OCI-LY3 (cell line): ENCODE measurements around the gene SRR.

Source experiments
- H2AFZ ChIP-seq: fragments of 200-600, 300-600 bp; shearing (Covaris generic); 2 replicates; pipeline ENCODE4 v1.6.0; 2014; ENCODE audit warnings: antibody characterized with exemption, low read depth, low read length
- H3K27ac ChIP-seq: fragments of 200-600, 300-600 bp; sonication (generic); 2 replicates; pipeline ENCODE4 v1.5.1; 2014; ENCODE audit warnings: mild to moderate bottlenecking, low read length, moderate library complexity, mixed read lengths
- H3K27me3 ChIP-seq: fragments of 200-600, 300-600 bp; sonication (generic); 2 replicates; pipeline ENCODE4 v1.6.1; 2014; ENCODE audit warnings: low read depth, low read length, mixed read lengths
- H3K36me3 ChIP-seq: fragments of 200-600, 300-600 bp; sonication (generic); replicated peaks from 2 replicates; pipeline ENCODE3; 2014; ENCODE audit warnings: low read depth, low read length, mixed read lengths
- H3K4me1 ChIP-seq: fragments of 300-600, 200-600 bp; sonication (generic); 2 replicates; pipeline ENCODE4 v1.6.1; 2014; ENCODE audit warnings: low read length, mixed read lengths
- H3K4me2 ChIP-seq: fragments of 200-600, 300-600 bp; sonication (generic); 2 replicates; pipeline ENCODE4 v1.6.1; 2014; ENCODE audit warnings: low read length, mixed read lengths
- H3K4me3 ChIP-seq: fragments of 300-600, 200-600 bp; sonication (generic); 2 replicates; pipeline ENCODE4 v1.5.1; 2014; ENCODE audit warnings: antibody characterized with exemption, mild to moderate bottlenecking, low read length, moderate library complexity
- H3K79me2 ChIP-seq: fragments of 300-600, 200-600 bp; shearing (Covaris generic); 2 replicates; pipeline ENCODE4 v1.6.1; 2014; ENCODE audit warnings: mild to moderate bottlenecking, low read length, mixed read lengths
- H3K9ac ChIP-seq: fragments of 300-600, 200-600 bp; shearing (Covaris generic); 2 replicates; pipeline ENCODE4 v1.6.0; 2014; ENCODE audit warnings: mild to moderate bottlenecking, low read length, moderate library complexity
- H3K9me3 ChIP-seq: fragments of 200-600, 300-600 bp; shearing (Covaris generic); 2 replicates; pipeline ENCODE4 v1.6.1; 2014; ENCODE audit warnings: low read length, mixed read lengths; ENCODE audit not compliant: insufficient read depth
- H4K20me1 ChIP-seq: fragments of 200-600, 300-600 bp; sonication (generic); 2 replicates; pipeline ENCODE4 v1.6.1; 2016; ENCODE audit warnings: low read length, mixed read lengths; ENCODE audit not compliant: insufficient read depth
- EZH2phosphoT487 ChIP-seq: fragments of 200-600 bp; shearing (Covaris generic); IDR thresholded peaks from 2 replicates; pipeline ENCODE4 v1.6.1; 2018; ENCODE audit warnings: antibody characterized with exemption, mixed run types, low read depth
- TF ChIP-seq, protein P1 (sequence below): fragments of 200-600, 300-600 bp; sonication (generic); IDR thresholded peaks from 2 replicates; pipeline ENCODE4 v1.5.1; 2014; ENCODE audit warnings: antibody characterized with exemption, low read length, low read depth

SRR gene

DNA sequence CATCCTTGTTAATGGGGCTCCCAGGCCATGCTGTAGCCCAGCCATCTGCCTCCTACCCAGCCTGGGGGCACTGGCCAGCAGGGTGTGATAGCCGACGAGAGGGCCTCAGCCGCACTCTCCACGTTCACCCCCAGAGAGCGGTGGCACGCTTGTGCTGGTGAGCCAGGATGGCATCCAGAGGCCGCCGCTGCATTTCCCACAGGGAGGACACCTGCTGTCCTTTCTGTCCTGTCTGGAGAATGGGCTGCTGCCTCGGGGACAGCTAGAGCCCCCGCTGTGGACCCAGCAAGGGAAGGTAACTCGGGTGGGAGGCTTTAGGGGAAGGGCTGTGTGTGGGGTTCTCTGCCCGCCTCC, 61.0 kb downstream of the SRR start:
- H2AFZ ChIP-seq = no peak overlapping the region

DNA sequence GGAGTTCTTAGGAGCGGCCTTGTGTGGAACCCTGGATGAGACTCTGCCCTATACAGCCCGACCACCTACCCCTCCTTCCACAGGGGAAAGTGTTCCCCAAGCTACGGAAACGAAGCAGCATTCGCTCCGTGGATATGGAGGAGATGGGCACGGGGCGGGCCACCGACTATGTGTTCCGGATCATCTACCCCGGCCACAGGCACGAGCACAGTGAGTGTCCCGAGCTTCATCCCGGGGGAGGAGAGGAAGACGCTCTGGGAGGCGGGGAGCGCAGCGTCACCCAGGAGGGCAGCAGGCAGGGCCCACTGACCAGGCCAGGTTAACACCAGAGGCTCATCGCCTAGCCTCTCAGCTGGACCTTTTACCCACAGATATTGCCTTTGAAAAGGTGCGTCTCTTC, 61.4 kb downstream of the SRR start:
- H3K4me3 ChIP-seq = no peak overlapping the region
- no peaks in the 10 kb centered on the region for H3K4me1 ChIP-seq
- H3K27me3 ChIP-seq = no peaks in the 10 kb centered on the region
- no peaks in the 10 kb centered on the region for H3K79me2 ChIP-seq
- H3K4me2 ChIP-seq = no peak overlapping the region
- H2AFZ ChIP-seq = no peak overlapping the region
- H4K20me1 ChIP-seq = no peaks in the 10 kb centered on the region
- TF ChIP-seq, protein P1, sequence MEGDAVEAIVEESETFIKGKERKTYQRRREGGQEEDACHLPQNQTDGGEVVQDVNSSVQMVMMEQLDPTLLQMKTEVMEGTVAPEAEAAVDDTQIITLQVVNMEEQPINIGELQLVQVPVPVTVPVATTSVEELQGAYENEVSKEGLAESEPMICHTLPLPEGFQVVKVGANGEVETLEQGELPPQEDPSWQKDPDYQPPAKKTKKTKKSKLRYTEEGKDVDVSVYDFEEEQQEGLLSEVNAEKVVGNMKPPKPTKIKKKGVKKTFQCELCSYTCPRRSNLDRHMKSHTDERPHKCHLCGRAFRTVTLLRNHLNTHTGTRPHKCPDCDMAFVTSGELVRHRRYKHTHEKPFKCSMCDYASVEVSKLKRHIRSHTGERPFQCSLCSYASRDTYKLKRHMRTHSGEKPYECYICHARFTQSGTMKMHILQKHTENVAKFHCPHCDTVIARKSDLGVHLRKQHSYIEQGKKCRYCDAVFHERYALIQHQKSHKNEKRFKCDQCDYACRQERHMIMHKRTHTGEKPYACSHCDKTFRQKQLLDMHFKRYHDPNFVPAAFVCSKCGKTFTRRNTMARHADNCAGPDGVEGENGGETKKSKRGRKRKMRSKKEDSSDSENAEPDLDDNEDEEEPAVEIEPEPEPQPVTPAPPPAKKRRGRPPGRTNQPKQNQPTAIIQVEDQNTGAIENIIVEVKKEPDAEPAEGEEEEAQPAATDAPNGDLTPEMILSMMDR = no peak
- no peak for TF ChIP-seq EZH2phosphoT487
- no peak overlapping the region for H3K27ac ChIP-seq
- no peaks in the 10 kb centered on the region for H3K9me3 ChIP-seq
- no peaks in the 10 kb centered on the region for H3K36me3 ChIP-seq
- no peak overlapping the region for H3K9ac ChIP-seq

More for the DNA sequence above, 61.0 kb downstream of the SRR start:
- TF ChIP-seq EZH2phosphoT487 = no peak
- Histone ChIP-seq H3K9me3 (no peaks in the 10 kb centered on the region), H3K4me3 (no peak overlapping the region), H4K20me1 (no peaks in the 10 kb centered on the region), H3K79me2 (no peaks in the 10 kb centered on the region), H3K27me3 (no peaks in the 10 kb centered on the region), H3K9ac (no peak overlapping the region), H3K4me1 (no peaks in the 10 kb centered on the region), H3K27ac (no peak overlapping the region), H3K36me3 (no peaks in the 10 kb centered on the region), H3K4me2 (no peak overlapping the region)

DNA sequence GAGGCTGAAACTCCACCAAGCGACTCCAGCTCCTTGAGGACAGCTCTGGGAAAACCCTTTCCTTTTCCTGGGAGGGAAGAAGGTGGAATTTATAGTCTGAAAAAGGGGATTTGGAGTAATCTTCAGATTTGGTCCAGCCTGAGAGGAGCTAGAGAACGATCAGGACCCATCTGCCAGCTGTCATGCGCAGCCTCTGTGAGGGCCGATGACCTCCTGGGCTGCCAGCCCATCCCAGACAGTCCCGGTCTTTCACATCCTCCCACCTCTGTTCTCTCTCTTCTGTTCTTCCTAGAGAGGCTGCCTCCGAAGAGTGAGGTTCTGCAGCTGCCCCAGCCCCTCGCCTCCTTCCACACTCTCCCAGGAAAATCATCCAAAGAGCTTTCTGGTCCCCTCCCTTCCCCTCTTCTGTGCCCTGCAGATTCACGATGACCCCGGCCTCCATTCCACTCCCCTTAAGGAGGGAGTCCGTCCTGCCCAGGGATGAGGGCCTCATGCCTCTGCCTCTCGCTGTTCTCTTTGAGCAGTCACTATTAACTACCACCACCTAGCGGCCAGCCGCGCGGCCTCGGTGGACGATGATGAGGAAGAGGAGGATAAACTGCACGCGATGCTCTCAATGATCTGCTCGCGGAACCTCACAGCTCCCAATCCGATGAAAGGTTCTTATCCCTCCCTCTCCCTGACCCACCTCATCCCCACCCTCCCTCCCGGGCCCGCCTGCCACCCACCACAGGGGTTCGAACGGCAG, 63.2 kb downstream of the SRR start:
- H3K4me2 ChIP-seq = no peak overlapping the region
- H3K9me3 ChIP-seq = no peaks in the 10 kb centered on the region
- no peak overlapping the region for H3K27ac ChIP-seq
- no peak overlapping the region for H3K4me3 ChIP-seq
- H3K79me2 ChIP-seq = no peaks in the 10 kb centered on the region
- TF ChIP-seq EZH2phosphoT487 = no peak
- TF ChIP-seq, protein P1 = no peak
- H3K4me1 ChIP-seq = no peaks in the 10 kb centered on the region
- H3K36me3 ChIP-seq = no peaks in the 10 kb centered on the region
- H3K9ac ChIP-seq = no peak overlapping the region
- H4K20me1 ChIP-seq = no peaks in the 10 kb centered on the region
- no peaks in the 10 kb centered on the region for H3K27me3 ChIP-seq
- H2AFZ ChIP-seq = no peak overlapping the region

DNA sequence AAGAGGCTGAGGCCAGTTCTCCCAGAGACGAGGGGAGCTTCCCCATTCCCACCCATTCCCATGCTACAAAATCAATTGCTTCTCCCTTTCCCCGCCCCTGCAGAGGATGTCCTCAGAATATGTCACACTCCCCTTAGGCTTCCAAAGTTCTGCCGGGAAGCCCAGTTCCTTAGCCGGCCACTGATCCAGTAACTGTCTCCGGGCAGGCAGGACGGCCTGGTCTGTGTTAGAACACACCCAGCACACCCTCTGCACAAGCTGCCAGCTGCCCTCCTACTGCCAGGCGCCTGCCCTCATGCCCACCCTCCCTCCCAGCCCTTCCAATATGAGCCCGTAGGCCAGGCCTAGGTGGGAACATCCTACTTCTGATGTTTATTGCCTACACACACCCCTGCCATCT, 64.6 kb downstream of the SRR start:
- no peak overlapping the region for H3K4me2 ChIP-seq
- no peaks in the 10 kb centered on the region for H3K4me1 ChIP-seq
- no peak overlapping the region for H3K27ac ChIP-seq
- no peak overlapping the region for H2AFZ ChIP-seq
- H3K4me3 ChIP-seq = no peak overlapping the region
- H3K9me3 ChIP-seq = no peaks in the 10 kb centered on the region
- H4K20me1 ChIP-seq = no peaks in the 10 kb centered on the region
- no peak for TF ChIP-seq EZH2phosphoT487
- TF ChIP-seq, protein P1 = no peak
- H3K79me2 ChIP-seq = no peaks in the 10 kb centered on the region
- no peaks in the 10 kb centered on the region for H3K36me3 ChIP-seq
- H3K9ac ChIP-seq = no peak overlapping the region
- H3K27me3 ChIP-seq = no peaks in the 10 kb centered on the region
